GM06990 (cell line): ENCODE measurements around the gene CLCA1.

Experiments
- DNase-seq: peaks from one replicate; pipeline ENCODE4 v3.0.0-alpha.2; 2011; ENCODE audit not compliant: insufficient read length; ENCODE audit errors: extremely low read depth
- H3K27me3 ChIP-seq: replicated peaks from 2 replicates; pipeline ENCODE4 v1.6.0; 2011; ENCODE audit warnings: low read length; ENCODE audit not compliant: control insufficient read depth, insufficient read depth
- H3K36me3 ChIP-seq: 2 replicates; pipeline ENCODE4 v1.5.1; 2011; ENCODE audit warnings: low read length; ENCODE audit not compliant: control insufficient read depth, insufficient read depth
- H3K4me3 ChIP-seq: replicated peaks from 2 replicates; pipeline ENCODE4 v1.5.1; 2011; ENCODE audit warnings: low read depth, mild to moderate bottlenecking, control low read depth, low read length
- TF ChIP-seq, protein P1 (sequence below): IDR thresholded peaks from 2 replicates; pipeline ENCODE4 v1.5.1; 2011; ENCODE audit warnings: low read length, control low read depth, mild to moderate bottlenecking, inconsistent platforms; ENCODE audit not compliant: insufficient read depth, poor library complexity, severe bottlenecking

CLCA1 gene

DNA sequence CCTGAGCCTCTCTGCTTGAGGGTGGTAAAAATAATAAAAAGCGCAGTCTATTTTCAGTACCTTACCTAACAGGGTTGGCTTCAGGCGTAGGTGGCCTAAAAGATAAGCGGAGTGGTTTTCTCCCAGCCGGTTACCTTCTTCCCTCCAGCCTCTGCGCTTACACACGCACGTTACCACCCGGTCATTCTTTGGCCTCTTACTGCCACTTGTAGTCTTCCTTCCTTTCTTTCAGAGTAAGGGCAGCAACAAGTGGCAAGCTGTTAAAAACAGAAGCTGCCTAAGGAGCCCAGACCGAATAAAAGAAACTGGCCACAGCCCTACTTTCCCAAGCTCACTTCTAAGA lies 35.4 kb downstream of the CLCA1 start:
- DNase-seq: no peak
- TF ChIP-seq, protein P1, sequence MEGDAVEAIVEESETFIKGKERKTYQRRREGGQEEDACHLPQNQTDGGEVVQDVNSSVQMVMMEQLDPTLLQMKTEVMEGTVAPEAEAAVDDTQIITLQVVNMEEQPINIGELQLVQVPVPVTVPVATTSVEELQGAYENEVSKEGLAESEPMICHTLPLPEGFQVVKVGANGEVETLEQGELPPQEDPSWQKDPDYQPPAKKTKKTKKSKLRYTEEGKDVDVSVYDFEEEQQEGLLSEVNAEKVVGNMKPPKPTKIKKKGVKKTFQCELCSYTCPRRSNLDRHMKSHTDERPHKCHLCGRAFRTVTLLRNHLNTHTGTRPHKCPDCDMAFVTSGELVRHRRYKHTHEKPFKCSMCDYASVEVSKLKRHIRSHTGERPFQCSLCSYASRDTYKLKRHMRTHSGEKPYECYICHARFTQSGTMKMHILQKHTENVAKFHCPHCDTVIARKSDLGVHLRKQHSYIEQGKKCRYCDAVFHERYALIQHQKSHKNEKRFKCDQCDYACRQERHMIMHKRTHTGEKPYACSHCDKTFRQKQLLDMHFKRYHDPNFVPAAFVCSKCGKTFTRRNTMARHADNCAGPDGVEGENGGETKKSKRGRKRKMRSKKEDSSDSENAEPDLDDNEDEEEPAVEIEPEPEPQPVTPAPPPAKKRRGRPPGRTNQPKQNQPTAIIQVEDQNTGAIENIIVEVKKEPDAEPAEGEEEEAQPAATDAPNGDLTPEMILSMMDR: no peak
- Histone ChIP-seq H3K36me3 (no peaks in the 10 kb centered on the region), H3K27me3 (no peaks in the 10 kb centered on the region), H3K4me3 (no peak overlapping the region)

DNA sequence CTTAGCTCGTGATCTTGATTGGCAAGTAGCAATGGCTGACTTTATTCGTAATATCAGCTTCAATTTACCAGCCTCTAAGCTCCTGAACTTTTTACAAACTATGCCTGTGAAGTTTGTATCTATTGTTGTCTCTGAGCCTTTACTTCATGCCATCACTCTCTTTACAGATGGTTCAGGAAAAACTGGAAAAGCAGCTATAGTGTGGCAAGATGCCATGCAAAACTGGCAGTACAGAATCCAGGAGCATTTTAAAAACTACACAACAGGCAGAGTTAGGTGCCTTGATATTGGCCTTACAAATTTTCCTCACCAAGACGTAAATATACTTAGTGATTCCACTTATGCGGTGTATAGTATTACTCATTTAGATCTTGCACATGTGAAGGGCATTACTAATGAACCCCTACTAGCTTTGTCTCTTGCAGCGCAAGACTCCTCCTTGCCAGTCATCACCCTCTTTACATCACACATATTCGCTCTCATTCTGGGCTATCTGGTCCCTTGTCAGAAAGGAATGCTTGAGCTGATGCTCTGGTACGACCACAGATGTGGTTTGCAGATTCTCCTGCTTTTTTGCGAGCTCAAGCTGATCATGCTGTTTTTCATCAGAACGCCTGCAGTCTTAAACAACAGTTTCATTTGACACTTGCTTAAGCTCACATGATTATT lies 36.3 kb downstream of the CLCA1 start:
- TF ChIP-seq, protein P1: no peak
- no peak for DNase-seq
- H3K4me3 ChIP-seq: no peak overlapping the region
- H3K36me3 ChIP-seq: no peaks in the 10 kb centered on the region
- H3K27me3 ChIP-seq: no peaks in the 10 kb centered on the region

DNA sequence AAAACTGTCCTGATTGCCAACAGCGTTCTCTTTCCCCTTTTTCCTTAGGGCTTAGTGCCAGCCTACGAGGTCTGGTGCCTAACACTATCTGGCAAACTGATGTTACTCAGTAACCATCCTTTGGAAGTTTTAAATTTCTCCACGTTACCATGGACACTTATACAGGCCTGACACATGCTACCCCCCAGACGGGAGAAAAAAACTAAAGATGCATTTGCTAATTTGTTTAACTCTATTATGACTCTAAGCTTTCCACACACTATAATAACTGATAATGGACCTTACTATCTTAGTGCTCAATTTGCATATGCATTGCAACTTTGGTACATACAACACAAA lies 36.8 kb downstream of the CLCA1 start:
- H3K36me3 ChIP-seq: no peaks in the 10 kb centered on the region
- TF ChIP-seq, protein P1: no peak
- no peak for DNase-seq
- no peaks in the 10 kb centered on the region for H3K27me3 ChIP-seq
- H3K4me3 ChIP-seq: no peak overlapping the region

DNA sequence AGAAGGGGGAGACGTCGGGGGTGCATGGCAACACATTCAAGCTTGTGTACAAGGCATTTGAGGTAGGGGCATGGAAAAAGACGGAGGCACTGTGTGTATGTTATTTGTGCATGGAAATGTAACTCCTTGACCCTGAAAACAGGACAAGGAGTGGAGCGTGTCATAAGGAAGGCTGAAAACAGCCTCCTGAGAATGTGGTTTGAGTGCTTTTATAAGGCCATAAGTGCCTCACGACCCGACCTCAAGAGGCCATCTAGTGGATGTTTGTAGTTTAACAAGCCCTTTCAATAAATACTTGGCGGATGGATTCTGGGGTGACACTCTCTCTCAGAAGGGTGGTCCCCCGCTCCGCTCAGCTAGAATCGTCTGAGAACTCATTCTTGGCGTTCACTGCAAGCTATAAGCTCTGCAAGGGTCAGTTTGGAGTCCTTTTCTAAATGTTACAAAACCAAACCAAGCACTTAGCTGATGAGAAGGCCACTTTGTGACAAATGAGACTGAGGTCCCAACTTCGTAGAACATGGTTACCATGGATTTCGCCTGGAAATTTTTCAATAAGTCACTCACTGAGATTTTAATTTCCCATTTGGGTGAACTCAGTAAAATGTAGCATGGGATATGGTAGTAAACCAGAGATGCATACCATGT lies 39.3 kb downstream of the CLCA1 start:
- Histone ChIP-seq H3K4me3 (no peak overlapping the region), H3K36me3 (no peaks in the 10 kb centered on the region), H3K27me3 (no peaks in the 10 kb centered on the region)
- TF ChIP-seq, protein P1: peak; percentile 49
- DNase-seq: no peak

DNA sequence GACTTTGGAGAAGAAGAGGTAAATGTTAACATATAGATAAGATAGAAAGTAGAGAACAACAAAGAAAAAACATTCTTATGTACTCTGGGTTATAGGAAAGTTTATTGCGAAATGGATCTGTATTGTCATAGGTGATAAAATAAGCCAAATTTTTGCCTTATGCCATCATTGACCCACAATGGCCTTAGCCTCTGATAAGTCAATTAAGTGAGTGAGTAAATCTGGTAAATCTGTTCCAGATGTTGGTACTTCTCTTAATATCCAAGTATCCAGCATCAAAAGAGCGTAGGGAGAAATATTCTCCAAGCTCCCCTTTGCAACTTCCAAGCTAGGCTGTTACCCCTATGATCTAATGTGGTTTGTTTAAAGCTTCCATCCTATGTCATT lies 39.8 kb downstream of the CLCA1 start:
- no peak overlapping the region for H3K4me3 ChIP-seq

More for the DNA sequence above, 39.8 kb downstream of the CLCA1 start:
- TF ChIP-seq, protein P1: no peak
- no peak for DNase-seq
- Histone ChIP-seq H3K36me3 (no peaks in the 10 kb centered on the region), H3K27me3 (no peaks in the 10 kb centered on the region)
